Measurements from ENCODE around the gene UBE2L6. TPM values are rescaled to one million over a fixed set of nuclear protein-coding genes. Genes with fewer than 3 reads are reported as not detected.

Gene UBE2L6
- total and polyA plus RNA-seq, 3 donors from 2014 or later: 13.3 to 43.6 (median 19.8) TPM

DNA sequence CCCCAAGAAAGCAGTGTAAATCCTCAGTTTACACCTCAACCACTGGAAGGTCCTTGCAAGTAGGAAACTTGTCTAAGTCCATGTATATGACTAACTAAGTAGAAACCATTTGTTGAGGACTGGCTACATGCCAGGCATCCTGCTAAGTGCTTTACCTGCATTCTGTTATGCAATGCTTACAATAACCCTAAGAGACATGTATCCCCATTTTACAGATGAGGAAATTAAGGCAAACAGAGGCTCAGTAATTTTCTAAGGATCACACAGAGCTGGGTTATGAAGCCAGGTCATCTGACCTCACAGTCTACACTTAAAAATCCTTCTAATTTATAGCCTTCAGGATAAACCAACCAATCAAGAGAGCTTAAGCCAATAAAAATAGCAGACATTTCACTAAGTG is 38.5 kb downstream of the UBE2L6 start:
- intact Hi-C loops (cut with DNase I; ENCODE audit: low total_unique reads): loop anchor here (5.0 kb wide), 1 partner anchor 72 kb away; no protein-coding TSS in a partner anchor
- TF ChIP-seq POLR2A (IDR thresholded peaks at IDR 0.05): no peak
- TF ChIP-seq, protein P1, sequence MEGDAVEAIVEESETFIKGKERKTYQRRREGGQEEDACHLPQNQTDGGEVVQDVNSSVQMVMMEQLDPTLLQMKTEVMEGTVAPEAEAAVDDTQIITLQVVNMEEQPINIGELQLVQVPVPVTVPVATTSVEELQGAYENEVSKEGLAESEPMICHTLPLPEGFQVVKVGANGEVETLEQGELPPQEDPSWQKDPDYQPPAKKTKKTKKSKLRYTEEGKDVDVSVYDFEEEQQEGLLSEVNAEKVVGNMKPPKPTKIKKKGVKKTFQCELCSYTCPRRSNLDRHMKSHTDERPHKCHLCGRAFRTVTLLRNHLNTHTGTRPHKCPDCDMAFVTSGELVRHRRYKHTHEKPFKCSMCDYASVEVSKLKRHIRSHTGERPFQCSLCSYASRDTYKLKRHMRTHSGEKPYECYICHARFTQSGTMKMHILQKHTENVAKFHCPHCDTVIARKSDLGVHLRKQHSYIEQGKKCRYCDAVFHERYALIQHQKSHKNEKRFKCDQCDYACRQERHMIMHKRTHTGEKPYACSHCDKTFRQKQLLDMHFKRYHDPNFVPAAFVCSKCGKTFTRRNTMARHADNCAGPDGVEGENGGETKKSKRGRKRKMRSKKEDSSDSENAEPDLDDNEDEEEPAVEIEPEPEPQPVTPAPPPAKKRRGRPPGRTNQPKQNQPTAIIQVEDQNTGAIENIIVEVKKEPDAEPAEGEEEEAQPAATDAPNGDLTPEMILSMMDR (IDR thresholded peaks at IDR 0.05): no peak
- Histone ChIP-seq H3K9me3 (no peaks in the 10 kb centered on the region), H3K27ac (no peak overlapping the region), H3K36me3 (ENCODE audit: low read depth, missing control alignments) (no peaks in the 10 kb centered on the region), H3K27me3 (no peaks in the 10 kb centered on the region), H3K4me1 (peaks cover 13% of the 10 kb centered on the region), H3K4me3 (no peak overlapping the region)
- no peak for DNase-seq

DNA sequence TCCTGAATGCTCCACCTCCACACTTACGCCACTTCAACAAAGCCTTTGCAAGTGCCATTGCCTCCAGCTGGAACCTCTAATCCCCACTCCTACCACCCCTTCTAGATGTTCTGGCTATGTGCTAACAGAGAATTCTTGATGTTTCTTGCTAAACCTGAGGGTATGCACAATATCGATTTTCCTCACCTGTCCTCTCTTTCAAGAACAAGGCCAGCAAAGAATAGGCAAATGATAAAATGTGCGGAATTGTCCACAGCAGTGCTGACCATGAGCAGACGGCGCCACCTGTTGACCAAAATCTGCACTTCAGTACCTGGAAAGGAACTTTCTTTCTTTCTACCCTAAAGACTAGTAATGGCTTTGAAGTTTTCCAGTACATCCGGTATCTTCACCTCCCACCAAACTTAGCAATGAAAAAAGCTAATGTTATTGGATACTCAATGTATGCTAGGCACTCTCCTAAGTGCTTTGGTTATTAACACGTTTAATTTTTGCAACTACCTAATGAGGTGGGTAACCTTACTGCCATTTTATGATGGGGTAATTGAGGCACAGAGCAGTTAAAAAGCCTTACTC is 40.3 kb downstream of the UBE2L6 start:
- Histone ChIP-seq H3K36me3 (ENCODE audit: low read depth, missing control alignments) (no peaks in the 10 kb centered on the region), H3K27ac (no peak overlapping the region), H3K27me3 (no peaks in the 10 kb centered on the region), H3K4me3 (no peak overlapping the region), H3K9me3 (no peaks in the 10 kb centered on the region), H3K4me1 (peaks cover 13% of the 10 kb centered on the region)
- DNase-seq: peak; percentile 87
- no peak for TF ChIP-seq POLR2A (IDR thresholded peaks at IDR 0.05)
- TF ChIP-seq, protein P1 (IDR thresholded peaks at IDR 0.05): peak; percentile 78 to 93 (median 92)
- intact Hi-C loops (cut with DNase I; ENCODE audit: low total_unique reads): loop anchor here (5.0 kb wide), 1 partner anchor 70 kb away; no protein-coding TSS in a partner anchor
- 29 to 30% methylated on average over 7 of the region's 7 CpGs for WGBS, 2 donors

DNA sequence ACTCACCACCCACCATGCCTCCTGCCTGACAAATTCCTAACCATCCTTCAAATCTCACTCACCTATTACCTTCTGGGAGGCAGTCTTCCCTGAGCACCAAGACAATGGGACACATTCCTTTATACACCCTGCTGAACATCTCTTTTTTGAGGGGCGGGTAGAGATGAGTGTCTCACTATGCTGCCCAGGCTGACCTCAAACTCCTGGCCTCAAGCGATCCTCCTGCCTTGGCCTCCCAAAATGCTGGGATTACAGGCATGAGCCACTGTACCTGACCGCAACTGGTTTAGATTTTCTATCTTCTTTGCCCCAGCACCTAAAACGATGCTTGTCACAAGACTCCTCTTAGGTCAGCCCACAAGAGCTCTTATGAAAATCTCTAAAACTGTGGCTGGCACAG is 44.1 kb downstream of the UBE2L6 start:
- Histone ChIP-seq H3K27ac (no peak overlapping the region), H3K9me3 (no peaks in the 10 kb centered on the region), H3K27me3 (no peaks in the 10 kb centered on the region), H3K4me3 (no peak overlapping the region), H3K4me1 (no peaks in the 10 kb centered on the region), H3K36me3 (ENCODE audit: low read depth, missing control alignments) (no peaks in the 10 kb centered on the region)
- DNase-seq: no peak
- intact Hi-C loops (cut with DNase I; ENCODE audit: low total_unique reads): no loop called here
- WGBS, 2 donors: 91 to 93% methylated on average over 4 of the region's 4 CpGs
- TF ChIP-seq, protein P1 (IDR thresholded peaks at IDR 0.05): no peak
- no peak for TF ChIP-seq POLR2A (IDR thresholded peaks at IDR 0.05)

DNA sequence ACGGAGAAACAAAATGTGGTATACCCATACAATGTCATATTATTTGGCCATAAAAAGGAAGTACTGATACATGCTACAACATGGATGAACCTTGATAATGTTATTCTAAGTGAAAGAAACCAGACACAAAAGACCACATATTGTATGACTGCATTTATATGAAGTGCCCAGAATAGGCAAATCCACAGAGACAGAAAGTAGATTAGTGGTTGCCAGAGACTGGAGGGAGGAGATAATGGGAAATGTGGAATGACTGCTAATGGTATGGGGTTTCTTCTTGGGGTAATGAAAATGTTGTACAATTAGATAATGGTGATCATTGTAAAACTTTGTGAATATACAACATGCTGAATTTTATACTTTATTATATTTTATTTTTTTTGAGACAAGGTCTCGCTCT is 46.4 kb downstream of the UBE2L6 start:
- intact Hi-C loops (cut with DNase I; ENCODE audit: low total_unique reads): no loop called here
- 89 to 96% methylated on average over 2 of the region's 2 CpGs for WGBS, 2 donors

More for the DNA sequence above, 46.4 kb downstream of the UBE2L6 start:
- TF ChIP-seq, protein P1 (IDR thresholded peaks at IDR 0.05): no peak
- TF ChIP-seq POLR2A (IDR thresholded peaks at IDR 0.05): no peak
- no peak for DNase-seq
- H3K36me3 ChIP-seq (ENCODE audit: low read depth, missing control alignments): no peaks in the 10 kb centered on the region
- no peaks in the 10 kb centered on the region for H3K27me3 ChIP-seq
- no peak overlapping the region for H3K4me3 ChIP-seq
- no peaks in the 10 kb centered on the region for H3K4me1 ChIP-seq
- no peaks in the 10 kb centered on the region for H3K9me3 ChIP-seq
- no peak overlapping the region for H3K27ac ChIP-seq

All from testis (tissue), 3 donors.